Measurements from ENCODE around the gene CALD1. TPM values are rescaled to one million over a fixed set of nuclear protein-coding genes. Genes with fewer than 3 reads are reported as not detected.

Gene CALD1
- total RNA-seq, 1 experiment from 2014 or later = 22.1 TPM

DNA sequence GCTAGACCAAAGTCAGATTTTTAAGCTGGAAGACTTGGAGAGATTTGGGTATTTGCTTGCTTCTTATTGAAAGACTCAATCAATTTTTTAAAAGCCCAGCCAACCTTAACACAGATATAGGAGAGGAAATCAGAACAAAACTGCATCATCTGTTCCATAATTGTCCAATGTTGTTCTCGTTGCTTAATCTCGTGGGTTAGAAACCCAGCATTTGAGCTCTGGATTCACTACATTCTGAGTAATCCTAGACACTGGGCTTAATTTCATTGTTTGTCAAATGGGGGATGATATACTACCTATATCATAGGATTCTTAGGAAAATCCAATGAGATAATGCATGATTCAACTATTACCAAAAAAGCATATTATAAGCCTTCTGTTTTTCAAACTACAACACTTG is 48.9 kb downstream of the CALD1 start:
- intact Hi-C loops (cut with micrococcal nuclease) = no loop called here
- ATAC-seq = no peak
- no peak overlapping the region for H3K4me2 ChIP-seq (ENCODE audit: low read length)
- no peak overlapping the region for H3K9ac ChIP-seq (ENCODE audit: low read length)
- no peaks in the 10 kb centered on the region for H3K9me3 ChIP-seq (ENCODE audit: low read length)
- H3F3A ChIP-seq (ENCODE audit: low read length, unreplicated experiment) = no peaks in the 10 kb centered on the region
- no peaks in the 10 kb centered on the region for H3K27me3 ChIP-seq (ENCODE audit: low read length)
- TF ChIP-seq, protein P1, sequence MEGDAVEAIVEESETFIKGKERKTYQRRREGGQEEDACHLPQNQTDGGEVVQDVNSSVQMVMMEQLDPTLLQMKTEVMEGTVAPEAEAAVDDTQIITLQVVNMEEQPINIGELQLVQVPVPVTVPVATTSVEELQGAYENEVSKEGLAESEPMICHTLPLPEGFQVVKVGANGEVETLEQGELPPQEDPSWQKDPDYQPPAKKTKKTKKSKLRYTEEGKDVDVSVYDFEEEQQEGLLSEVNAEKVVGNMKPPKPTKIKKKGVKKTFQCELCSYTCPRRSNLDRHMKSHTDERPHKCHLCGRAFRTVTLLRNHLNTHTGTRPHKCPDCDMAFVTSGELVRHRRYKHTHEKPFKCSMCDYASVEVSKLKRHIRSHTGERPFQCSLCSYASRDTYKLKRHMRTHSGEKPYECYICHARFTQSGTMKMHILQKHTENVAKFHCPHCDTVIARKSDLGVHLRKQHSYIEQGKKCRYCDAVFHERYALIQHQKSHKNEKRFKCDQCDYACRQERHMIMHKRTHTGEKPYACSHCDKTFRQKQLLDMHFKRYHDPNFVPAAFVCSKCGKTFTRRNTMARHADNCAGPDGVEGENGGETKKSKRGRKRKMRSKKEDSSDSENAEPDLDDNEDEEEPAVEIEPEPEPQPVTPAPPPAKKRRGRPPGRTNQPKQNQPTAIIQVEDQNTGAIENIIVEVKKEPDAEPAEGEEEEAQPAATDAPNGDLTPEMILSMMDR (conservative IDR thresholded peaks at IDR 0.05; ENCODE audit: low read depth, low read length) = no peak
- TF ChIP-seq EZH2phosphoT487 (IDR thresholded peaks at IDR 0.05; ENCODE audit: borderline replicate concordance, low read length) (no peak), EZH2 (IDR thresholded peaks at IDR 0.05; ENCODE audit: low read length, unreplicated experiment) (no peak)
- H3K36me3 ChIP-seq (ENCODE audit: low read depth, low read length) = no peaks in the 10 kb centered on the region
- CTCF ChIA-PET = no interaction called here
- H3K79me2 ChIP-seq (ENCODE audit: low read length) = no peaks in the 10 kb centered on the region
- no TSS peak for BruUV-seq (replicated peaks)
- no peaks in the 10 kb centered on the region for H3K9me2 ChIP-seq (replicated peaks; ENCODE audit: low read length)
- no peak overlapping the region for H3K27ac ChIP-seq (ENCODE audit: low read length)
- POLR2A ChIA-PET (ENCODE audit: unreplicated experiment) = no interaction called here
- no peak overlapping the region for H2AFZ ChIP-seq (ENCODE audit: low read length)
- no peak overlapping the region for H3K4me3 ChIP-seq (ENCODE audit: low read length)
- H3K4me1 ChIP-seq (ENCODE audit: insufficient read depth, low read length) = no peaks in the 10 kb centered on the region
- H4K20me1 ChIP-seq (ENCODE audit: low read length) = no peaks in the 10 kb centered on the region
- DNase-seq = no peak

DNA sequence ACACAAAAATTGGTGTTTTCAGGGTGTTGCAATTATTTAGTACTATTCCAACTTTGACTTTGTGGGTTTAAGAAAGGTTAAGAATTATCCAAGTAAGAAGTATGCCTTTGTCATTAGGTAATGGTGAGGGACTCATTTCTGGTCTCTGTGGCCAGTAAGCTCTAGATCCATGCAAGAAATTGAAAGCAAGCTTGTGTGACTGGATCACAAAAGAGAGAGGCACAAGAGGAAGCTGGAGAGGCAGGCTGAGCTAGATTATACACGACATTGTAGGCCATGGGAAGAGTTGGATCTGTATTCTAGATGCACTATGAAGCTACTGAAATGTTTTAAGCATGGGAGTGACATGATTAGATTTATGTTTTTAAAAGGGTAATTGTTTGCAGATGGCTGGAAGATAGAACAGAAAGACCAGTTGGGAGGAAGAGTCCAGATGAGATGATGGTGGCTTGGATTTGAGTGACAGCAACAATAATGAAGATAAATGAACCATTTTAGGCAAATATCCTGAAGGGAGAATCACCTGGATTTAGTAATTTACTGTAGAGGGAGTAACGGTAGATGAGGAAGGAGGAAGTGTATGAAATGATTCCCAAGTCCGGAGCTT is 50.0 kb downstream of the CALD1 start:
- no peak overlapping the region for H3K27ac ChIP-seq (ENCODE audit: low read length)
- intact Hi-C loops (cut with micrococcal nuclease) = no loop called here
- ATAC-seq = no peak
- H3K79me2 ChIP-seq (ENCODE audit: low read length) = no peaks in the 10 kb centered on the region
- TF ChIP-seq EZH2 (IDR thresholded peaks at IDR 0.05; ENCODE audit: low read length, unreplicated experiment) = no peak
- no peak for TF ChIP-seq EZH2phosphoT487 (IDR thresholded peaks at IDR 0.05; ENCODE audit: borderline replicate concordance, low read length)
- TF ChIP-seq, protein P1 (conservative IDR thresholded peaks at IDR 0.05; ENCODE audit: low read depth, low read length) = no peak
- H3K27me3 ChIP-seq (ENCODE audit: low read length) = no peaks in the 10 kb centered on the region
- H3K36me3 ChIP-seq (ENCODE audit: low read depth, low read length) = no peaks in the 10 kb centered on the region
- H4K20me1 ChIP-seq (ENCODE audit: low read length) = no peaks in the 10 kb centered on the region
- H3K4me1 ChIP-seq (ENCODE audit: insufficient read depth, low read length) = no peaks in the 10 kb centered on the region
- H2AFZ ChIP-seq (ENCODE audit: low read length) = no peak overlapping the region
- DNase-seq = no peak
- no TSS peak for BruUV-seq (replicated peaks)
- H3K9me3 ChIP-seq (ENCODE audit: low read length) = no peaks in the 10 kb centered on the region
- H3K4me3 ChIP-seq (ENCODE audit: low read length) = no peak overlapping the region
- POLR2A ChIA-PET (ENCODE audit: unreplicated experiment) = no interaction called here
- no peak overlapping the region for H3K9ac ChIP-seq (ENCODE audit: low read length)
- CTCF ChIA-PET = no interaction called here
- no peaks in the 10 kb centered on the region for H3F3A ChIP-seq (ENCODE audit: low read length, unreplicated experiment)
- no peaks in the 10 kb centered on the region for H3K9me2 ChIP-seq (replicated peaks; ENCODE audit: low read length)
- H3K4me2 ChIP-seq (ENCODE audit: low read length) = no peak overlapping the region

DNA sequence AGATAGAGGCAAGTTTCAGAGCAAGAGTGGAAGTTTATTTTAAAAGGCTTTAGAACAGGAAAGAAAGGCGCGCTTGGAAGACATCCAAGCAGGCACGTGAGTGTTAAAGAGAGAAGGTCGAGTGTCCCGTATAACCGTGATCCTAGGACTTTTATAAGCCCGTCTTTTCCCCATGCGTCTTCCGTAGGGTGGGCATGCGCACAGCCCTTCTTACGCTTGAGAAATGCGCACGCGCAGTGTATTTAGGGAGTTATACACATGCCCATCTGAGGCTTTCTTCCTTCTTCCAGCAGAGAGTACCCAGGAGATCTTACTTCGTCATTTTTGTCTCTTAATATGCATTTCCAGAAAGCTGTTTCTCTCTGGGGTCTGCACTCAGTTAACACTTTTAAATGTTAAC is 52.4 kb downstream of the CALD1 start:
- no peaks in the 10 kb centered on the region for H3K4me1 ChIP-seq (ENCODE audit: insufficient read depth, low read length)
- no peaks in the 10 kb centered on the region for H3K9me3 ChIP-seq (ENCODE audit: low read length)
- H4K20me1 ChIP-seq (ENCODE audit: low read length) = no peaks in the 10 kb centered on the region
- H3K9ac ChIP-seq (ENCODE audit: low read length) = no peak overlapping the region
- H3F3A ChIP-seq (ENCODE audit: low read length, unreplicated experiment) = no peaks in the 10 kb centered on the region
- H3K27me3 ChIP-seq (ENCODE audit: low read length) = no peaks in the 10 kb centered on the region
- no peaks in the 10 kb centered on the region for H3K79me2 ChIP-seq (ENCODE audit: low read length)
- CTCF ChIA-PET = no interaction called here
- no peak overlapping the region for H3K4me3 ChIP-seq (ENCODE audit: low read length)
- no peak overlapping the region for H2AFZ ChIP-seq (ENCODE audit: low read length)
- H3K4me2 ChIP-seq (ENCODE audit: low read length) = no peak overlapping the region
- no peaks in the 10 kb centered on the region for H3K36me3 ChIP-seq (ENCODE audit: low read depth, low read length)
- TF ChIP-seq EZH2phosphoT487 (IDR thresholded peaks at IDR 0.05; ENCODE audit: borderline replicate concordance, low read length) = no peak
- TF ChIP-seq EZH2 (IDR thresholded peaks at IDR 0.05; ENCODE audit: low read length, unreplicated experiment) = no peak
- TF ChIP-seq, protein P1 (conservative IDR thresholded peaks at IDR 0.05; ENCODE audit: low read depth, low read length) = no peak
- no peak overlapping the region for H3K27ac ChIP-seq (ENCODE audit: low read length)
- DNase-seq (no peak), ATAC-seq (no peak)
- POLR2A ChIA-PET (ENCODE audit: unreplicated experiment) = no interaction called here
- intact Hi-C loops (cut with micrococcal nuclease) = no loop called here
- BruUV-seq (replicated peaks) = no TSS peak
- no peaks in the 10 kb centered on the region for H3K9me2 ChIP-seq (replicated peaks; ENCODE audit: low read length)

All from PC-3 (cell line).